ENCODE measurements around the gene ADAMTS9.

- TF ChIP-seq CTCF (IDR thresholded peaks at IDR 0.05) (no peak), POLR2A (IDR thresholded peaks at IDR 0.05) (no peak), POLR2AphosphoS5 (IDR thresholded peaks at IDR 0.05) (no peak)
These were observed 88.1 kb downstream of the ADAMTS9 start for GRCh38 chr3:64599651-64600050.

Measured in prostate gland (tissue), 2 donors.